Activated CD8-positive, alpha-beta memory T cell treated with anti-CD3 and anti-CD28 coated beads, Interleukin-2, amount 50 U/mL, for 1 hour (primary cell): ENCODE data around the gene HCCS.
"Not testable (repeated sequence)": the region's sequence is repeated elsewhere in the genome, so short reads cannot be mapped to it uniquely, and the experiment has no call there.

ENCODE experiments used
- DNase-seq: peaks from one replicate; pipeline ENCODE4 v3.0.0-alpha.2; 2020; ENCODE audit errors: extremely low read depth

HCCS gene

DNA sequence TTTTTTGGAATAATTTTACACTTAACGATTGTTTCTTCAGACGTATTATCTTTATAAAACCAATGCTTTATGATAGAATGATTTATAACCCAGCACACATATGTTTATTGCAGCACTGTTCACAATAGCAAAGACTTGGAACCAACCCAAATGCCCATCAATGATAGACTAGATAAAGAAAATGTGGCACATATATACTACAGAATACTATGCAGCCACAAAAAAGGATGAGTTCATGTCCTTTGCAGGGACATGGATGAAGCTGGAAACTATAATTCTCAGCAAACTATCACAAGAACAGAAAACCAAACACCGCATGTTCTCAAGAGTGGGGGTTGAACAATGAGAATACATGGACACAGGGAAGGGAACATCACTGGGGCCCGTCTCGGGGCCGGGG, 12.0 kb downstream of the HCCS start:
- DNase-seq = not testable (repeated sequence)

DNA sequence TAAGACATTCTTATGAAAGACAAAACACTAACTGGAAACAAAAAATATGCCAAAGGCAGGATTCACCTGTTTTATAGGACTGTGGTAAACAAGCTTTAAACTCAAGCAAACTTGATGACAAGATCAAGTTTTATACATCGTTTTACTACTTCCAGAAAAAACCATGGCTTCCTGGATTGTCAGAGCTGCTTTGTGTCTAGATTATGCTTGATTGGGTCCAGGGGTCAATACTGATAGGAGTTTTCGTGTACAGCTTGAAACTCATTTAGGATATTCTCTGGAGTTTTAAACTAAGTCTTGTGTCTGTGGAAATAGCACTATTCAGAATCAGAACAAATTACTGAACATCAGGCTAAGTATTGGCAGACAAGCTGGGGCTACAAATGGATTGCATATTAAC, 13.0 kb downstream of the HCCS start:
- DNase-seq = no peak

DNA sequence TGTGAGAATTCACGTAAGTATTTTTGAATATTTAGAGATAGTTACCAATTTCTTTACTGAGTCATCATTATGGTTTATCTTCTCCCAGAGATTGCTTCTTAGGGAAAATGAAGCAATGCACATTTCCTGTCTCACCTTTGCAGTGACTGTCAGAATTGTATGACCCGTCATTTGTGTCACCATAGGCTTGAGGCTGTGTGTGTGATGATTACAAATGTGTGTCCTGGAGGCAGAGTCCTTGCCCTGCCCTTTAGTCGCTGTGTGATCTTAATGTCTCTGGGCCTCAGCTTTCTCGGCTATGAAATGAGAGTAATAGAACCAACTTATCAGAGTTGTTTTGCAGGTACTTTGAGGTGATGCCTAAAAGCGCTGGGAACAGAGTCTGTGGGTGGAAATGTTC, 13.9 kb downstream of the HCCS start:
- no peak for DNase-seq

DNA sequence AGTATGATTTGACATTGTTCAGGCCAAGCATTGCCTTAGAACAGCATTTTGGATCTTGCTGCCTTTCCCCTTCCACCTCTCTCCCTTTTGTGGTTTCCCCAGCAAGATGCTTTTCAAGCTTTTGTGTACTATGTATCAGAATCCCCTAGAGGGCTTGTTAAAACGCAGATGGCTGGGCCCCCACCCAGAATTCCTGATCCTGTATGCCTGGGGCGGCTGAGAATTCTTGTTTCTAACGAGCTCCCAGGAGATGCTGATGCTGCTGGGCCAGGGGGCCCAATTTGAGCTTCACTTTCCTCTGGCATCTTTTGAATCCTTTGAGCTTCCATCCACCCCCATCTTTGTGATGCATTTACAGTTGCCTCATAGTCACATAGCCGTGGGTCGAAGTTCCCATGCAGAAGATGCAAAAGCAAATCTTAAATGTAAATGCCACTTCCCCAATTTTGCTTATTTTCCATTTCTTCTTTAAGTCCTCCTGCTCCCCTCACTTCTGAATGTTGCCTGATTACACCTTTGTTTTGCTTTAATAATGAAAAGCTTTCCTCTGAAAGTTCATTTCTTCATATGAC, 18.5 kb downstream of the HCCS start:
- no peak for DNase-seq

DNA sequence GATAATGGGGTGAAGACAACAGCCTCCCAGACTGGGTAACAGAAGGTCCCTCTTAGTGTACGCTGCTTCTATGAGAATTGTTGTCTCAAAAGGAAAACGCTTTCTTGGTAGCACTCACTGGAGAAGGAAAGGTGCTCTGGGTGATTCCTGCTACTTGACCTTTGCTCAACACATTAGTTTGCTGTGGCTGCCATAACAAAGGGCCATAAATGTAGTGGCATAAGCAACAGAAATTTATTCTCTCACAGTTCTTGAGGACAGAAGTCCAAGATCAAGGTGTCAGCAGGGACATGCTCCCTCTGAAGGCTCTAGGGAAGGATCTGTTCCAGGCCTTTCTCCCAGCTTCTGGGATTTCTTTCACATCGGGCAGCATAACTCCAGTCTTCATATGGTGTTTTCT, 19.0 kb downstream of the HCCS start:
- no peak for DNase-seq

DNA sequence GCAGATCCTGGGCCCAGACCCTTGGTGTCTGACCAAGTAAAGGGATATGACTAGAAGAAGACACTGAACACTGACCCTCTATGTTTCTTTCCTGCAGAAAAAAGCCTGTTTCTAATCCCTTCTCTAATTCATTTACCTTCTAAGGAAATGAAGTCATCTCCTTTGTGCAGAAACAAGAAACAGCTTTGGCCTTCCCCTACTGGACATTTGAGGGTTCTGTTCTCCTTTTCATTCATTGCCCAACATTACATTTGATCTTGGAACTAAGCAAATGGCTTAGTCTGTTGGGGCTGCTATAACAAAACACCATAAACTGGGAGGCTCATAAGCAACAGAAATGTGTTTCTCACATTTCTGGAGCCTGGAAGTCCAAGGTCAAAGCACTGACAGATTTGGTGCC, 20.0 kb downstream of the HCCS start:
- DNase-seq = no peak

DNA sequence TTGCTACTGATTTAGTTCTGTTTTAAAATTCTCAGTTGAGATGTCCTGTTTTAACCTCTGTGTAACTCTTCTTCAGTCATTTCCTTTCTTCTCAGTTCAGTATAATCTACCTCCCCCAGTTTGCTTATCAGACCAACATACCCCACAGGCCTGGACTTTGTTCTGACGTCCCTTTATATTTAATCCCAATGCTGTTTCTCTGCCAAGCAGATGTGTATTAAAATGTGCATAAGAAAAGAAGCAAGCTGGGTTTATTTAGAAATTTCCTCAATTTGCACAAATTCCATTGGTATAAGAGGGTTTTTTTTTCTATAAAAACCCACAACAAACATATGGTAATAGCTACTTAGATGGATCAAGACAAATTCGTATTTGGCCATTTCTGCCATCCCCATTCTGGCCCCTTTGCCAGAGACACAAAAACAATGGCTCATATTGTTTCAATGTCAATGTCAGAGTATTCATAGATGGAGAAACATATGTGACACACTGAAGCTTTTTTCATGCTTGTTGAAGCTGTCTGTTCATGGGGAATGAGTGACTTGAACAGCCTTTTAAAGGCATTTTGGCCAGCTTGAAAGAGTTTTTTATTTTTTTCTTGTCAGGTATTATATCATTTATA, 24.5 kb downstream of the HCCS start:
- DNase-seq = no peak

DNA sequence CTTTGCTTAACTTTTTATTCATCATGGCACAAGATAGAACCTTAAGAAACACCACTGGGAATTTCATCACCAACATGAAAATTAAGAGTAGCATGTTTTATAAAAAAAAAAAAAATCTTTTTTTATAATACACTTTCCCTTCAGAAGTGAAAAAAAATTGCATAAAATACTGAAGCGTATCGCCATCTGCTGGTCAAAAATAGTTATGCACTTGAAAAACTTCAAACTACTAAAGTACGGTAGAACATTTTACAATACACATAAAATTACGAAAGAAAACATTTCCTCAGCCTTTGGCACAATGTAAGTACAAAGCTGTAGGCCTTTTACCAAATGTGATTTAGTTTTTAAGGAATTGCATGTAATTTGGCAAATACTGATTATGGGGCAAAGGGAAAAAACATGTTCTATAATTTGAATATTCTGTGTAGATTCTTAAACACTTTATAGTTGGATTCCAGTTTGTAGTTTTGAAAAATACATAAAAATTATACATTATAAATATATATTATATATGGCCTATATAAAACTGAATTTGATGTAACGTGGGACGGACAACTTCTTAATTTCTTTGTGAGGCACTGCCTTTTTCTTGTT, 26.5 kb downstream of the HCCS start:
- DNase-seq = no peak

DNA sequence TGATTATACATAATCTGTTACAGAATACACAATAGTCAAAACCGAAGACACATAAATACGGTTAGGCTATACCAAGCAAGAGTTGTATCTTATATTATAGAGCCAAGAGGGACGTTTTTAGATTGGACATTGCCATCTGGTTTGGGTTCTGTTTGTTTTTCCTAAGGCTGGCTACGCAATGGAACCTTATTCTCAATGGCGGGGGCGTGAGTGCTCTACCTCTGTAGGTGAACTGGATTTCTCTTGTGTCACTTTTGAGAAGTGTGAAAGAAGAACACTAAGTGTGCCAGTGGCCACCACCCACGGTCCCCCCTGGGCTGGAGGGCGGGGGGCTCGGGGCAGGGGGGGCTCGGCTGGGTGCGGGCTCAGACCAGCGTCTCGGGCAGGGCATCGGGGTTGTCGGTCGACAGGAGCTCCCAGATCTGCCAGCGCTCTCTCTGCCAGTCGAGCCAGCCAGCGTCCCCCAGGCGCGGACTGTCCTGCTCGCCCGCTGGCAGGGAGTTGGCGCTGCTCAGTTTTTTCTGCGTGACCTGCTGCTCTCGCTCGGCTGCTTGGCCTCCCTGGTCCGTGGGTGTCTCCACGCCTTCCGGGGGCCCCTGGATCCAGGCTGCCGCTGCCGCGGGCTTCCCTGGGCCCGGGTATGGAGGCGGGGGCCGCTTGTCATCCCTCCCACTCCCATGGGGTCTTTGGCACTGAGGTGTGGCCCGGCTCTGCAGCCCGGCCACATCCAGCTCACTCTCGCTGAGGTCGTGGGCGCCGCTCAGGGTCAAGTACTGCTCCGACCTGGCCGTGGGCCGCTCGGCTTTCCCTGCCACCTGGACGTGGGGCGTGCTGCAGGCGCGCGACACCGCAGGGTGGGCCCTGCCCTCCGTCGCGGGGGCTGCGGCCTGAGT, 27.6 kb downstream of the HCCS start:
- DNase-seq = no peak

DNA sequence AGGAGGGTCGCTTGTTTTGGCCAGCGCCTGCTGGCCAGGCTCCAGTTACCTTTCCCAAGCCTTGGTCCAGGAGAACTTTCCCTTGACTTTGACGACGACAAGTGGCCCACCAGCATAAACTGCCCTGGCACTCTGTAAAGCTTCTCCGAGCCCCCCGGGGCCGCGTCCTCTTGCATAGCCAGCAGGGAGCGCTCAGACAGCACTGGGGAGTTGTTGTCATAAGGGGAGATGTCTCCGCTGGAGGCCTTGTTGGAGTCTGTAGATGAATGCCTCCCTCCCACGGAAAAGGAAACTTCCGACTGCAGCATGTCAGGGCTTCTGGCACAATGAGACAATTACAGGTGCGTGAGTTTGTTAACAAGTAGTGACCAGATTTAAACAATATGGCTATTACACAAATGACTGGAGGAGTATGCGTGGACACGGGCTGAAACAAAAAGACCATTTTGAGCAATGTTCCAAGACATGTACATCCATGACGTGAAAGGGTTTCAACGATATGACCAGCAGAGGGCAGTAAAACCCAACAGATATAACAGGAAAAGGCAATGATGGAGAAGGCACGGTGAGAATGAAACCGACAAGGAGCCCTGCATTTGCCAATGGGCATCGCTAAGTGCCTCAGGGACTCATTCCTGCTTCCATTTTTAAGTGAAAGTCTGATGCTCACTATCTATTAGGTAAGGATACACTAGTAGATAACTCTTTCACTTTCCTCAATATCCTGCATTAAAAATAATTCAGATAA, 33.0 kb downstream of the HCCS start:
- peak; percentile 16 for DNase-seq

DNA sequence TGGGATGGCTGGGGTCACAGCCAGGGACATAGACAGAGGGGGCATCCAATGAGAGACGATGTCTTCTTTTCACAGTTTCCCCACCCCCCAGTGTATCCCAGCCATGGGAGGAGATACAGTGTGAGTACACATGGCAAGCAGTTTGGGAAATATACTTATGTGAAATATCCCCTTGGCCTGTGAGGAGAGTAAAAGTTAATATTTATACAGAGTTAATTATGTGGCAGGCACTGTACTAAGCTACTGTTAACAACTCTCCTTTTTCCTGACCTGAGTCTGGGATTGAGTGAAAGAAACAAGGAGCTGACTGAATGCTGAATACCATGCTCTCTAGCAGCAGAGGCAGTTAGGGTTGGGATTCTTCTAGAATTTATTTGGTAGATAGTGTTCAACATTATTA, 35.3 kb downstream of the HCCS start:
- no peak for DNase-seq

DNA sequence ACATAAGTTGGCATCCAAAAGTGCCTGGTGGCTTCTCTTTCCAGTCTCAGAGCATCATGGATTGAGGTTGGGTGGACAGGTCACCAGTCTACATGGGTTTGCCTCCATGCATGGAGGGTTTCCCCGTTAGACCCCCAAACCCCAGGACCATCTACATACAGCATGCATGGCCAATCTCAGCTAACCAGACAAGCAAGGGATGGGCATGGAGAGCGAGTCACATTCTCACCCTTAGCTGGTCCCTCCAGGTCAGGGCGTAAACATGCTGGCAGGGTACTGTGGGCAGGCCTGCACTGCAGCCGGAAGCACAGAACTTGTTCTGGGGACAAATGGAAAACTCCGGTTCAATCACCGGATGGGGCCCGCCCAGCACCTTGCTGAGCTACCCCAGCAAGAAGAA, 37.3 kb downstream of the HCCS start:
- DNase-seq = no peak

DNA sequence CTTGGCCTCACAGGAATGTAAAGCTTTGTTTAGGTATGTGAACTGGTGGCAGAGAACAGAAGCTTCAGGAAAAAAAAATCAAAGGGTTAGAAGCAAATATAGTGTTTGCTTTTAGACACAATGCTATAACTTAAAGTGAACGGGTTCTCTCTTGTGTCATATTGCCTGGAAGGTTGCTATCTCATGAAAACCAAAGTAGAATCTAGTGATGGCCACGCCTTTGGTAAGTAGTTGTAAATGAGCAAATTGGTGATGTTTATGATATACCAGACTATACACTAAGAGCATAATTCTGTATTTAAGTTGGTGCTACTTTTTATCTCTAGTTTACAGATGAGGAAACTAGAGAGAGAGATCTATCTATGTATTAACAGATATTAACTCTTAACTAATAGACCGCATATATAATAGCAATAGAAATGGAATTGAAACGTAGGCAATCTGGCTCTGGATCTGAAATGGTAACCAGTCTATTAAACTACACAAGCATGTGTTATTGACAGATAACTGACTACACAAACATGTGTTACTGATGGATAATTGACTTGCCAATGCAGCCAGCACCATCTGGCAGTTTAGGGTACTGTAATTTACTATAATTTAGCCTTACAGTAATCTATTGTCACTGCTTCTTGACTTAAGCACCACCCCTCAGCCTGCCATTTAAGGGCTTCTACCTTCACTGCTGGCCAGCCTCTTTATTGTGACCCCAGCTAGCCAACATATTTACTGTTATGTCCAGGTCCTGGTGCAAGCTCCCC, 40.8 kb downstream of the HCCS start:
- DNase-seq = no peak

DNA sequence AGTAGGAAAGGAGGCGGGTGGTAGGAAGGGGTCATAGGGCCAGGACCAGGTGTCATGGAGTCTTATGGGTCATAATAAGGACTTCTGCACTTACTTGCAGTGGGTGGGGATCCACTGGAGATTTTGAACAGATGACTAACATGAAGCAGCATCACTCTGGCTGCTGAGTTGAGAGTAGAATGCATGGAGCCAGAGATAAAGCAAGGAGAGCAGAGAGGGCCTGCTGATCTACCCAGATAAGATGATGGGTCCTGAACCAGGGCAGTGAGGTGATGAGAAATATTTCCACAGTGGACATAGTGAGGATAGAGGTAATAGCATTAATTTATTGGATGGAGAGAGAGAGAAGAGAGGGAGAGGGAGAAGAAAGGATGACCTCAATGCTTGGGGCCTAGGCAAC, 48.0 kb downstream of the HCCS start:
- no peak for DNase-seq

DNA sequence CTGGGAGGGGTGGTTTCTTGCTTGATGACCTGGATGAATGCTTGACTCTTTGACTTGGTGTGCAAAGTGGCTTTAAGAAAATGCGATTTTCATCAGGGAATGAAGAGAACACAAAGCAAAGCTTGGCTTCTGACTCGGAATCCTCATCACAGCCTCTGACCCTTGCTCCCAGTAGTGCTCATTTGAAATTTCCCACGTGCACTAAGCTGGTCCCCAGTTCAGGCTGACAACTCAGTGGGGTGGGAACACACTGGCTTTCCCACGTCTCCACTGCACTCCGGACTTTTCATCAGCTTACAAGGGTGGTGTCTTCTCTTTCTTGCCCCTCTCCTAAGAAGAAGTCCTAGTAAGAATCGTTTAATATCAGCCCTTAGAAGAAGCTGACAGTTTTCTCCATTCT, 53.3 kb downstream of the HCCS start:
- DNase-seq = no peak

DNA sequence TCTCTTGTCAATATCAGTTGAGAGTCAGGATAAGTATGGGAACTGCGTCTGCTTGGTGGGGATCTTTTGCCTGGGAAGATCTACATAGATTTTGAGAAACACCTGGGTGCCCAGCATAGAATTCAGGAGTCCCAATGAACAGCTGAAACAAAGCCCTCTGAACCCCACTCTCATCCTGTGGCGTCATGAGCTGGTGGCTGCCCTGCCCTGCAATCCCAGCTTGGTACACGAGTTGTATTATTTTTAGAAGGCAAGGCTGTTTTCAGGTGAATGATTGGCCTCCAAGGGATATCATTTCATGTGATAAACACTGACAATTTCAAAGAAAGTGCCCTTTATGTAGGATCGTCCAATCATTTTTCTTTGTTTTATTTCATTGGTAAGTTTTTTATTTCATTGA, 60.8 kb downstream of the HCCS start:
- no peak for DNase-seq

DNA sequence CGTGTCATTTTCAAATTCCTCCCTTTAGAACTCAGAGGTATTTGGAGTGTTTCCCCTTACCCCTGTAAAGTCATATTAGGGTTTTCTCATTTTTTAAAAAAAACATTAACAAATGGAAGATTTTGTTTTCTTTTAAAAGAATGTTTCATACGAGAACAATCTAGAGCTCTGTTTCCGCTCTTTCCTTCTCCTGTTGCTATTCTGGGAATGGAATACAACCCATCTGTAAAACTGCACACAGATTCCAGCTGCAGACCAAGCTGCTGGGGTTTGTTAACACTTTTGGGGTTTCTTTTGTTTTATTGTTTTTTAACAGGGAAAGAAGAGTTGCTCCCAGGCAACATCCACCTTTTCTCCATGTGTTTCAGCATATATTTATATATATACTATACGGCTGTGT, 61.3 kb downstream of the HCCS start:
- no peak for DNase-seq
